ENCODE measurements around the gene SLC4A2.

SLC4A2 gene

GRCh38 chr7:151100921-151101320 lies 41.5 kb downstream of the SLC4A2 start:
- H3K9me3 ChIP-seq, result no peaks in the 10 kb centered on the region
- H3K4me3 ChIP-seq, result no peak overlapping the region
- H3K4me1 ChIP-seq, result peaks cover 0 to 25% (median 6%) of the 10 kb centered on the region in 4 donors
- no peaks in the 10 kb centered on the region for H3K27me3 ChIP-seq
- intact Hi-C loops (cut with DNase I; ENCODE audit: low total_unique reads), result no loop called here
- peaks cover 0 to 7% (median 0%) of the 10 kb centered on the region in 3 donors for H3K36me3 ChIP-seq
- H3K27ac ChIP-seq, result no peak overlapping the region
- no peak for TF ChIP-seq CTCF (IDR thresholded peaks at IDR 0.05)
- peak in 1 of 2 donors; percentile 50 for DNase-seq

- H3K4me1 ChIP-seq, result peaks cover 0 to 25% (median 6%) of the 10 kb centered on the region in 4 donors
- no peak overlapping the region for H3K27ac ChIP-seq
- no peak for TF ChIP-seq CTCF (IDR thresholded peaks at IDR 0.05)
- DNase-seq, result peak in 1 of 2 donors; percentile 62
- no peaks in the 10 kb centered on the region for H3K27me3 ChIP-seq
- peaks cover 0 to 7% (median 0%) of the 10 kb centered on the region in 3 donors for H3K36me3 ChIP-seq
- no peaks in the 10 kb centered on the region for H3K9me3 ChIP-seq
- intact Hi-C loops (cut with DNase I; ENCODE audit: low total_unique reads), result no loop called here
- no peak overlapping the region for H3K4me3 ChIP-seq
These were observed 42.4 kb downstream of the SLC4A2 start for GRCh38 chr7:151101621-151102396.

- H3K27me3 ChIP-seq, result no peaks in the 10 kb centered on the region
- intact Hi-C loops (cut with DNase I; ENCODE audit: low total_unique reads), result no loop called here
These were observed 43.6 kb downstream of the SLC4A2 start for GRCh38 chr7:151102991-151103390.

GRCh38 chr7:151103973-151104372 lies 44.6 kb downstream of the SLC4A2 start:
- no peaks in the 10 kb centered on the region for H3K9me3 ChIP-seq
- no peak for DNase-seq
- peaks cover 0 to 20% (median 6%) of the 10 kb centered on the region in 4 donors for H3K4me1 ChIP-seq
- no peak for TF ChIP-seq CTCF (IDR thresholded peaks at IDR 0.05)
- no peak overlapping the region for H3K4me3 ChIP-seq
- H3K36me3 ChIP-seq, result no peaks in the 10 kb centered on the region
- intact Hi-C loops (cut with DNase I; ENCODE audit: low total_unique reads), result no loop called here
- no peaks in the 10 kb centered on the region for H3K27me3 ChIP-seq
- no peak overlapping the region for H3K27ac ChIP-seq

More at GRCh38 chr7:151102991-151103390, 43.6 kb downstream of the SLC4A2 start:
- Histone ChIP-seq H3K4me1 (peaks cover 0 to 24% (median 6%) of the 10 kb centered on the region in 4 donors), H3K4me3 (no peak overlapping the region), H3K27ac (no peak overlapping the region), H3K9me3 (no peaks in the 10 kb centered on the region), H3K36me3 (peaks cover 0 to 4% (median 0%) of the 10 kb centered on the region in 3 donors)
- TF ChIP-seq CTCF (IDR thresholded peaks at IDR 0.05), result no peak
- no peak for DNase-seq

- Histone ChIP-seq H3K27me3 (no peaks in the 10 kb centered on the region), H3K4me1 (peaks cover 0 to 17% (median 6%) of the 10 kb centered on the region in 4 donors), H3K4me3 (no peak overlapping the region), H3K27ac (no peak overlapping the region), H3K36me3 (no peaks in the 10 kb centered on the region), H3K9me3 (no peaks in the 10 kb centered on the region)
- intact Hi-C loops (cut with DNase I; ENCODE audit: low total_unique reads), result loop anchor here (5.0 kb wide), 1 partner anchor 202 kb away; no protein-coding TSS in a partner anchor
- TF ChIP-seq CTCF (IDR thresholded peaks at IDR 0.05), result no peak
- DNase-seq, result no peak
These were observed 45.2 kb downstream of the SLC4A2 start for GRCh38 chr7:151104411-151105235.

Measured in tibial artery (tissue), 4 donors.